Suprapubic skin (tissue), 4 donors: Measurements from ENCODE around the gene MSH2. TPM values are rescaled to one million over a fixed set of nuclear protein-coding genes. Genes with fewer than 3 reads are reported as not detected.

ENCODE experiments used
- DNase-seq, 2 donors: peaks; one replicate each; pipeline ENCODE4 v3.0.0-alpha.2; 2019; ENCODE audit warnings: low spot score in 2 of 2
- H3K27ac ChIP-seq: fragments of 200-600 bp; sonication (generic); one replicate; pipeline ENCODE4 v1.5.1; 2019
- H3K27me3 ChIP-seq: fragments of 200-600 bp; sonication (generic); one replicate; pipeline ENCODE4 v1.5.1; 2019
- H3K36me3 ChIP-seq: fragments of 200-600 bp; sonication (generic); one replicate; pipeline ENCODE4 v1.5.1; 2019
- H3K4me1 ChIP-seq: fragments of 200-600 bp; sonication (generic); one replicate; pipeline ENCODE4 v1.5.1; 2019
- H3K4me3 ChIP-seq: fragments of 200-600 bp; sonication (generic); one replicate; pipeline ENCODE4 v1.5.1; 2019; ENCODE audit warnings: mild to moderate bottlenecking
- H3K9me3 ChIP-seq: fragments of 200-600 bp; sonication (generic); one replicate; pipeline ENCODE4 v1.5.1; 2019
- EP300 ChIP-seq: sonication (generic); formaldehyde crosslinking; IDR thresholded peaks from one replicate; pipeline ENCODE4 v1.6.1; 2017; ENCODE audit warnings: antibody characterized with exemption
- POLR2A ChIP-seq, 2 donors: fragments of 450-650 bp; IDR thresholded peaks; one replicate each; pipeline ENCODE4 v1.6.1; 2017; ENCODE audit warnings: antibody characterized with exemption in 2 of 2, mild to moderate bottlenecking in 2 of 2, moderate library complexity in 2 of 2
- POLR2AphosphoS5 ChIP-seq, 3 donors: sonication (generic); formaldehyde crosslinking; IDR thresholded peaks; one replicate each; pipeline ENCODE4 v1.6.1; 2017; ENCODE audit warnings: antibody characterized with exemption in 3 of 3
- WGBS: methylation state at CpG from one replicate; pipeline ENCODE4 v1.1.5; 2018; 5-methylcytosine and 5-hydroxymethylcytosine counted together
- total RNA-seq, 4 donors: library from RNA; depleted of rRNA; stranded (reverse); fragments of >200 nt; gene quantifications; one replicate each; pipeline ENCODE4 v1.1.0, GENCODE V29; 2016
- TF ChIP-seq, protein P1 (sequence below), 2 donors: fragments of 200-600 bp in 1 of 2; fragments of 450-650 bp in 1 of 2; sonication (generic) in 1 of 2; IDR thresholded peaks; one replicate each; pipeline ENCODE4 v1.5.1; 2016 to 2019; ENCODE audit warnings: antibody characterized with exemption in 2 of 2, mild to moderate bottlenecking in 1 of 2, moderate library complexity in 1 of 2

MSH2 gene
- total RNA-seq, 4 donors from 2014 or later: 11.8 to 18.1 (median 13.8) TPM

GRCh38 chr2:47518497-47519146 lies 115.7 kb downstream of the MSH2 start:
- Histone ChIP-seq H3K9me3 (no peaks in the 10 kb centered on the region), H3K27ac (no peak overlapping the region), H3K4me3 (no peak overlapping the region), H3K36me3 (no peaks in the 10 kb centered on the region), H3K27me3 (peaks cover 19% of the 10 kb centered on the region), H3K4me1 (peaks cover 14% of the 10 kb centered on the region)
- WGBS: 85% methylated on average over 12 of the region's 12 CpGs
- no peak for DNase-seq
- TF ChIP-seq EP300: no peak
- TF ChIP-seq, protein P1, sequence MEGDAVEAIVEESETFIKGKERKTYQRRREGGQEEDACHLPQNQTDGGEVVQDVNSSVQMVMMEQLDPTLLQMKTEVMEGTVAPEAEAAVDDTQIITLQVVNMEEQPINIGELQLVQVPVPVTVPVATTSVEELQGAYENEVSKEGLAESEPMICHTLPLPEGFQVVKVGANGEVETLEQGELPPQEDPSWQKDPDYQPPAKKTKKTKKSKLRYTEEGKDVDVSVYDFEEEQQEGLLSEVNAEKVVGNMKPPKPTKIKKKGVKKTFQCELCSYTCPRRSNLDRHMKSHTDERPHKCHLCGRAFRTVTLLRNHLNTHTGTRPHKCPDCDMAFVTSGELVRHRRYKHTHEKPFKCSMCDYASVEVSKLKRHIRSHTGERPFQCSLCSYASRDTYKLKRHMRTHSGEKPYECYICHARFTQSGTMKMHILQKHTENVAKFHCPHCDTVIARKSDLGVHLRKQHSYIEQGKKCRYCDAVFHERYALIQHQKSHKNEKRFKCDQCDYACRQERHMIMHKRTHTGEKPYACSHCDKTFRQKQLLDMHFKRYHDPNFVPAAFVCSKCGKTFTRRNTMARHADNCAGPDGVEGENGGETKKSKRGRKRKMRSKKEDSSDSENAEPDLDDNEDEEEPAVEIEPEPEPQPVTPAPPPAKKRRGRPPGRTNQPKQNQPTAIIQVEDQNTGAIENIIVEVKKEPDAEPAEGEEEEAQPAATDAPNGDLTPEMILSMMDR (IDR thresholded peaks at IDR 0.05): no peak
- TF ChIP-seq POLR2A (IDR thresholded peaks at IDR 0.05): no peak
- TF ChIP-seq POLR2AphosphoS5 (IDR thresholded peaks at IDR 0.05): no peak

- WGBS: 98% methylated on average over 9 of the region's 9 CpGs
- no peak overlapping the region for H3K4me3 ChIP-seq
- no peak overlapping the region for H3K27ac ChIP-seq
- no peak for TF ChIP-seq POLR2A (IDR thresholded peaks at IDR 0.05)
- TF ChIP-seq POLR2AphosphoS5 (IDR thresholded peaks at IDR 0.05): no peak
- TF ChIP-seq, protein P1 (IDR thresholded peaks at IDR 0.05): no peak
- TF ChIP-seq EP300: no peak
- H3K9me3 ChIP-seq: no peaks in the 10 kb centered on the region
- no peak for DNase-seq
- no peaks in the 10 kb centered on the region for H3K36me3 ChIP-seq
- H3K27me3 ChIP-seq: peaks cover 19% of the 10 kb centered on the region
- H3K4me1 ChIP-seq: peaks cover 14% of the 10 kb centered on the region
Measured at GRCh38 chr2:47519147-47519537, 116.2 kb downstream of the MSH2 start.

DNA sequence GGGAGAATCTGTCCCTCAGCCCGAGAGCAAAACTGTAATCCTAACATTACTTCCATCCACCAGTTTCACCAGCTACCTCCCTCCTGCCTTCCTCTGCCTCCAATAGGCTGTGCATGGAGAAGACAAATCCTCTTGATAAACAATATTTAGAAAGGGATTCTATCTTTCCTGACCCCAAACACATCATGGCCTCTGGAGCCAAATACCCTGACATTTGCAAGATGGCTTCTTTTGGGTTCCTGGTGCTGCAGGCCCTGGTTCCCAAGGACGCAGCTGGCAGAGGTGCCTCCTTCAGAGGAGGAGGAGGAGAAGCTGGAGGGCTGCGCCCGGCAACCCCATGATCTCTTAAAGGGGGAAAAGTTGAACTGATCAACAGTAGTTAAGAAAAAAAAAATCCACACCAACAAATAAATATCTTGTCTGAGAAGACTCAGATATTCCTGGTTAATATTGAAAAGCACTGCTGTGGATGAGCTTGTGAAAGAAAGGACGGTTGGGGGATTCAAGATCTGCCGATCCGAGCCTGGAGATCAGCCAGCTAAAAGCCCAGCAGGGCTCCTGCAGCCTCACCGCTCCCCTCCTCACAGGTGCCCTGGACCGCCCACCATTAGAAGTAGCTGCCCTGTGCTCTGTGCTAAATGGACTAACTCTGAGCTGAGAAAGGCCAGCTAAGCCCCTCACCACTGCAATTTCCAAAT lies 116.8 kb downstream of the MSH2 start:
- TF ChIP-seq, protein P1 (IDR thresholded peaks at IDR 0.05): no peak
- TF ChIP-seq POLR2AphosphoS5 (IDR thresholded peaks at IDR 0.05): no peak
- WGBS: 87% methylated on average over 9 of the region's 9 CpGs
- no peaks in the 10 kb centered on the region for H3K36me3 ChIP-seq
- no peak for DNase-seq
- peaks cover 19% of the 10 kb centered on the region for H3K27me3 ChIP-seq
- no peak overlapping the region for H3K27ac ChIP-seq
- no peak overlapping the region for H3K4me3 ChIP-seq
- H3K4me1 ChIP-seq: peaks cover 14% of the 10 kb centered on the region
- H3K9me3 ChIP-seq: no peaks in the 10 kb centered on the region

DNA sequence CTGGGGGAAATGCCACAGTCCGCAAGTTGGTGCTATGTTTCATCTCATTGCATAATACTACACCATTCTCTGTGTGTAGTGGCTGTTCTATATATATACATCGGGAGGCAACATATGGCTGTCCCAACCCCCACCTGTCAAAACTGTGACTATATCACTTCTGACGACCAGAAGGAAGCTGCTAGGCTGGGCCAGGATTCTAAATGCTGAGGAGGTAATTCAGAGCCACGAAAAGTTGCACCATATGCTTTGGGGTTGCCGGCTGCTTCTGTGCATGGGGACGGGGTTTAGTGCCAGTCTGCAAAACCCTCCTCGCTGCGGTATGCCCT lies 117.3 kb downstream of the MSH2 start:
- WGBS: 57% methylated on average over 3 of the region's 8 CpGs
- peak overlapping the region; percentile 47 for H3K4me3 ChIP-seq

More for the DNA sequence above, 117.3 kb downstream of the MSH2 start:
- no peak for TF ChIP-seq POLR2A (IDR thresholded peaks at IDR 0.05)
- no peak for TF ChIP-seq EP300
- no peak for TF ChIP-seq POLR2AphosphoS5 (IDR thresholded peaks at IDR 0.05)
- TF ChIP-seq, protein P1 (IDR thresholded peaks at IDR 0.05): no peak
- Histone ChIP-seq H3K27ac (no peak overlapping the region), H3K36me3 (no peaks in the 10 kb centered on the region), H3K9me3 (no peaks in the 10 kb centered on the region), H3K27me3 (peaks cover 19% of the 10 kb centered on the region), H3K4me1 (peaks cover 14% of the 10 kb centered on the region)
- DNase-seq: no peak
